Skeletal muscle satellite cell (primary cell): ENCODE data around the gene CHTF18.

Experiments
- H3K27me3 ChIP-seq: 2 replicates; pipeline ENCODE4 v1.7.0; 2013; ENCODE audit warnings: low read length; ENCODE audit not compliant: control insufficient read depth, insufficient read depth
- H3K36me3 ChIP-seq: 2 replicates; pipeline ENCODE4 v1.7.0; 2013; ENCODE audit warnings: mild to moderate bottlenecking, control low read depth, low read length; ENCODE audit not compliant: insufficient read depth
- H3K4me1 ChIP-seq: 2 replicates; pipeline ENCODE4 v1.7.0; 2013; ENCODE audit warnings: low read length; ENCODE audit not compliant: control insufficient read depth, insufficient read depth
- H3K4me2 ChIP-seq: 2 replicates; pipeline ENCODE4 v1.7.0; 2013; ENCODE audit warnings: mild to moderate bottlenecking, low read length
- H3K4me3 ChIP-seq: 2 replicates; pipeline ENCODE4 v1.7.0; 2013; ENCODE audit warnings: low read length
- H3K9ac ChIP-seq: 2 replicates; pipeline ENCODE4 v1.7.0; 2013; ENCODE audit warnings: mild to moderate bottlenecking, low read depth, low read length, moderate library complexity
- H3K9me3 ChIP-seq: replicated peaks from 2 replicates; pipeline ENCODE4 v1.7.0; 2013; ENCODE audit warnings: mild to moderate bottlenecking, control low read depth, low read length

CHTF18 gene

DNA sequence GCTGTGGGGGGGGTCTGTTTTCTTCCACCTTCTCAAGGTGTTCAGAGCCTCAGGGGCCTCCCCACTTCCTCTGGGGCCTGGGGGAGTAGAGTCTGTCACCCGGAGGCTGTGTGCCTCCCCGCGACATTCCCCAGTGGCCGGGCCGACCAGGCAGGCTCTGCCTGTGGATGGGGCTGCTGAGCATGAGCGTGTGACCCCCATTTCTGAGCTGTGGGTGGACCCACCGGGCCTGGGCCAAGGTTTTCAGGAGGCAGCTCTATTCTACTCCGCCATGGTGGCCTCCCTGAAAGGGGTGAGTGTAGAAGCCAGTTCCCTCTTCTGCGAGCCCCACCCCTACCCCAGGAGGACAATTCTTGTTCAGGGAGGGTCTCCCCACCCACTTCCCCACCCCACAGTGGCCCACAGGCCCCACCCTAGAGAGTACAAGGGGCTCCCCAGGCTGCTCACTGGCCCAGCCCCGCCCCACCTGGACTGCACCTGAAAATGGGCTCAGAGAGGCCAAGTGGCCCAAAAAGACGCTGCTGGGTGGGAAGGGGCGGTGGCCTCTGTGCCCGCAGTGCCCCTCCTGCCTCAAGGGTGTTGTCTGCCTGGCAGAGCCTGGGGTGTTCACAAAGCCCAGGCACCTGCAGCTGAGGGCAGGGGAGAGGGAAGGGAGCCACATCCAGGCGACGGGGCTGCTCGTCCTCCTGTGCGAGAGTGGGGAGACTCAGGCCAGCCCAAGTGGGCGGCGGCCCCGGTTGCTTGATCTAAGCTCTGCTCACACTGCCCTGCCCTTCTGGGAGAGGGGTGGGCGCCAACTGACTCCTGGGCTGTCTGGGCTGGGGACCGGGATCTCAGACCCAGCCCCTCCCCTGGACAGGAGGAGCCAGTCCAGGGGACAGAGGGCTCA, 26.6 kb upstream of the CHTF18 start:
- H3K27me3 ChIP-seq, result peaks cover 3% of the 10 kb centered on the region
- H3K4me3 ChIP-seq, result no peak overlapping the region
- peaks cover 6% of the 10 kb centered on the region for H3K4me1 ChIP-seq
- H3K9ac ChIP-seq, result no peak overlapping the region
- H3K4me2 ChIP-seq, result no peak overlapping the region
- H3K36me3 ChIP-seq, result no peaks in the 10 kb centered on the region
- H3K9me3 ChIP-seq, result no peaks in the 10 kb centered on the region

- Histone ChIP-seq H3K4me1 (peaks cover 6% of the 10 kb centered on the region), H3K27me3 (peaks cover 3% of the 10 kb centered on the region), H3K9me3 (no peaks in the 10 kb centered on the region), H3K4me3 (no peak overlapping the region), H3K4me2 (no peak overlapping the region), H3K36me3 (no peaks in the 10 kb centered on the region), H3K9ac (no peak overlapping the region)
These were observed 25.7 kb upstream of the CHTF18 start for GRCh38 chr16:762595-763268.

DNA sequence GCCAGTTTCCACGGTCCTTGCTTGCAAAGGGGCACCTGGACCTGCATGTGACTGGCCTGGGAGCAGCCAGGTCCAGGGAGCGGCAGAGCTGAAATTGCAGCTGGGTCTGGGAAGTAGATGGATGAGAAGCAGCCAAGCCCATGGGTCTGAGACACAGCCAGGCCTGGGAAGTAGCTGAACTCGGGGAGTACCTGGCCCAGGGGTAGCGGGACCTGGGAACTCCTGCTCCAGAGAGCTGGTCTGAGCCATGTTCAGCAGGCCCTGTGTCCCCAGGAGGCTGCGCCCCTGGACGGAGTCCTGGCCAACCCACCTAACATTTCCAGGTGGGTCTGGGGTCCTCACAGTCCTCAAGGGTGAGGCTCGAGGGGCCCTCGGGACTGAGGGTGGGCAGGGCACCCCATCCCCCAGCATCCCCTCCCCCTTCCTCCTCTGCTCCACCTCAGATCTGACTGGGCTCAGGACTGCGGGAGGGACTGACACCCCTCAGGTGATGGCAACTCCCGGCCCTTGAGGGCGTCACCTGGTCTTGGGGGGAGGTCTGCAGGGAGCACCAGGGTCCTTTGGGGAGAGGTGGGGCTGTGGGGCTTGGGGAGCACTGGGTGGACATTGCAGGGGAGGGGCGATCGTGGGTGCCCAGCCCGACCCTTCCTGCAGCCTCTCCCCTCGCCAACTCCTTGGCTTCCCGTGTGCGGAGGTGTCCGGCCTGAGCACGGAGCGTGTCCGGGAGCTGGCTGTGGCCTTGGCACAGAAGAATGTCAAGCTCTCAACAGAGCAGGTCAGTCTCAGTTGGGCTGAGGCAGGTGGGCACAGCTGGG, 24.8 kb upstream of the CHTF18 start:
- Histone ChIP-seq H3K4me3 (no peak overlapping the region), H3K4me2 (no peak overlapping the region), H3K4me1 (peaks cover 6% of the 10 kb centered on the region), H3K9ac (no peak overlapping the region), H3K36me3 (no peaks in the 10 kb centered on the region), H3K9me3 (no peaks in the 10 kb centered on the region), H3K27me3 (peaks cover 3% of the 10 kb centered on the region)

GRCh38 chr16:764184-764750, 24.2 kb upstream of the CHTF18 start:
- H3K36me3 ChIP-seq, result no peaks in the 10 kb centered on the region
- H3K4me1 ChIP-seq, result peaks cover 6% of the 10 kb centered on the region
- H3K27me3 ChIP-seq, result peaks cover 3% of the 10 kb centered on the region
- H3K4me2 ChIP-seq, result no peak overlapping the region
- no peak overlapping the region for H3K4me3 ChIP-seq
- no peaks in the 10 kb centered on the region for H3K9me3 ChIP-seq
- no peak overlapping the region for H3K9ac ChIP-seq

DNA sequence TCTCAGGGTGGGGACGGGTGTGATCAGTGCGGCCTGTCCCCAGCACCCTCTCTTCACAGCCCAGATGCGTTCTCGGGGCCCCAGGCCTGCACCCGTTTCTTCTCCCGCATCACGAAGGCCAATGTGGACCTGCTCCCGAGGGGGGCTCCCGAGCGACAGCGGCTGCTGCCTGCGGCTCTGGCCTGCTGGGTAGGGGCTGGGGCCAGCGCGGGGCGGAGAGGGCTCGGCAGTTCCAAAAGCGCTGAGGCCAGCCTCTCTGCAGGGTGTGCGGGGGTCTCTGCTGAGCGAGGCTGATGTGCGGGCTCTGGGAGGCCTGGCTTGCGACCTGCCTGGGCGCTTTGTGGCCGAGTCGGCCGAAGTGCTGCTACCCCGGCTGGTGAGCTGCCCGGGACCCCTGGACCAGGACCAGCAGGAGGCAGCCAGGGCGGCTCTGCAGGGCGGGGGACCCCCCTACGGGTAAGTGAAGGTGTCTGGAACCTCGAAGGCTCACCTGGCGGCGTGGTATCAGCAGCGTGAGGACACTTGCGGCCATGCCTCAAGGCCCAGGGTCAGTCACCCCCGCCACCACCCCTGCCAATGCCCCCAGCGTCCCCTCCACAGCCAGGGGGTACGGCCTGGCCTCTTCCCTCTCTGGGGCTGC, 23.5 kb upstream of the CHTF18 start:
- Histone ChIP-seq H3K9ac (no peak overlapping the region), H3K4me3 (no peak overlapping the region), H3K36me3 (no peaks in the 10 kb centered on the region), H3K4me1 (peaks cover 6% of the 10 kb centered on the region), H3K27me3 (peaks cover 3% of the 10 kb centered on the region), H3K4me2 (no peak overlapping the region), H3K9me3 (no peaks in the 10 kb centered on the region)

DNA sequence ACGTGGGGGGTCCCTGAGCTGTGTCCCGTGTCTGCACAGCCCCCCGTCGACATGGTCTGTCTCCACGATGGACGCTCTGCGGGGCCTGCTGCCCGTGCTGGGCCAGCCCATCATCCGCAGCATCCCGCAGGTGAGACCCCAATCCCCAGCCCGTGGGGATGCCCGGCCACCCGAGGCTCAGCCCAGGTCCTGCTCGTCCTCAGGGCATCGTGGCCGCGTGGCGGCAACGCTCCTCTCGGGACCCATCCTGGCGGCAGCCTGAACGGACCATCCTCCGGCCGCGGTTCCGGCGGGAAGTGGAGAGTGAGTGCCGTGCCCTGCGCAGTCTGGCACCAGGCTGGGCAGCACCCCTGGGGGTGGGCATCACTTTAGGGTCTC, 22.9 kb upstream of the CHTF18 start:
- H3K27me3 ChIP-seq, result peaks cover 3% of the 10 kb centered on the region
- no peak overlapping the region for H3K4me2 ChIP-seq
- peaks cover 5% of the 10 kb centered on the region for H3K4me1 ChIP-seq
- no peaks in the 10 kb centered on the region for H3K9me3 ChIP-seq
- no peaks in the 10 kb centered on the region for H3K36me3 ChIP-seq
- no peak overlapping the region for H3K9ac ChIP-seq
- no peak overlapping the region for H3K4me3 ChIP-seq

GRCh38 chr16:766008-766819, 22.2 kb upstream of the CHTF18 start:
- no peaks in the 10 kb centered on the region for H3K4me1 ChIP-seq
- H3K4me3 ChIP-seq, result no peak overlapping the region
- H3K36me3 ChIP-seq, result no peaks in the 10 kb centered on the region
- no peak overlapping the region for H3K9ac ChIP-seq
- H3K9me3 ChIP-seq, result no peaks in the 10 kb centered on the region
- no peak overlapping the region for H3K4me2 ChIP-seq
- H3K27me3 ChIP-seq, result no peaks in the 10 kb centered on the region

DNA sequence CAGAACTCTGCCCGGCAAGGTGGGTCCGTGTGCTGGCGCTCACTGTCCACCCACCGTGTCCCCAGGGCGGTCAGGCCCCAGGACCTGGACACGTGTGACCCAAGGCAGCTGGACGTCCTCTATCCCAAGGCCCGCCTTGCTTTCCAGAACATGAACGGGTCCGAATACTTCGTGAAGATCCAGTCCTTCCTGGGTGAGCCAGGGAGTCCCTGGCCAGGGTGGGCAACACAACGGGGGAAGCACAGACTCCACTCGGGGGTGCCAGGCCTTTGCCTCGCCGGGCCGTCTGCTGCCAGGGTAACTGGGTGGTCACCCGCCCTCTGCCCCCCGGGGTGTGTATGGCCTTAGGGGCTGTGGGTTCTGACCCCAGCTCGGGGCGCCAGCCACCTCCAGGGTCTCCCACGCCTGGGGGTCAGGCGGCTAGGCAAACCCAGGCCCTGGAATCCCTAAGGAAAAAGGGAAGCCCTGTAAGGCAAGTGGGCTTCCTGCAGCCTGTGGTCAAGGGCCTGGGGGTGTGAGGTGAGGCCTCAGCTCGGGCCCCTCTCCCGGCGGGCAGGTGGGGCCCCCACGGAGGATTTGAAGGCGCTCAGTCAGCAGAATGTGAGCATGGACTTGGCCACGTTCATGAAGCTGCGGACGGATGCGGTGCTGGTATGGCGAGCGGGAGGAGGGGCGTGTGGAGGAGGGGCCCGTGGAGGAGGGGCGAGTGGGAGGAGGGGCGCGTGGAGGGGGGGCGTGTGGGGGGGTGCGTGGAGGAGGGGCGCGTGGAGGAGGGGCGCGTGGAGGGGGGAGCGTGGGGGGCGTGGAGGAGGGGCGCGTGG, 21.4 kb upstream of the CHTF18 start:
- no peaks in the 10 kb centered on the region for H3K27me3 ChIP-seq
- no peaks in the 10 kb centered on the region for H3K9me3 ChIP-seq
- no peak overlapping the region for H3K4me2 ChIP-seq
- no peak overlapping the region for H3K9ac ChIP-seq
- H3K4me1 ChIP-seq, result no peaks in the 10 kb centered on the region
- H3K4me3 ChIP-seq, result no peak overlapping the region
- no peaks in the 10 kb centered on the region for H3K36me3 ChIP-seq

DNA sequence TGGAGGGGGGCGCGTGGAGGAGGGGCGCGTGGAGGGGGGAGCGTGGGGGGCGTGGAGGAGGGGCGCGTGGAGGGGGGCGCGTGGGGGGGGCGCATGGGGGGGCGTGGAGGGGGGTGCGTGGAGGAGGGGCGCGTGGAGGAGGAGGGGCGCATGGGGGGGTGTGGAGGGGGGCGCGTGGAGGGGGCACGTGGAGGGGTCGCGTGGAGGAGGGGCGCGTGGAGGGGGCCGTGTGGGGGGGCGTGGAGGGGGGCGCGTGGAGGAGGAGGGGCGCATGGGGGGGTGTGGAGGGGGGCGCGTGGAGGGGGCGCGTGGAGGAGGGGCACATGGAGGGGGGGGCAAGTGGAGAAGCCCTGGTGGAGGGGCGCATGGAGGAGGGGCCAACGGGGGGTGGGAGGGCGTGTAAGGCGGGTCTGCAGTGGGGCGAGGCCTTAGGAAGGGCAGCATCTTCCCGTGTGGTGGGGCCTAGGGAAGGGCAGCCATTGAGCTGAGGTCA, 20.6 kb upstream of the CHTF18 start:
- no peaks in the 10 kb centered on the region for H3K27me3 ChIP-seq
- no peak overlapping the region for H3K4me2 ChIP-seq
- H3K9me3 ChIP-seq, result no peaks in the 10 kb centered on the region
- H3K36me3 ChIP-seq, result no peaks in the 10 kb centered on the region
- no peaks in the 10 kb centered on the region for H3K4me1 ChIP-seq
- no peak overlapping the region for H3K9ac ChIP-seq
- H3K4me3 ChIP-seq, result no peak overlapping the region

- Histone ChIP-seq H3K4me3 (no peak overlapping the region), H3K36me3 (no peaks in the 10 kb centered on the region), H3K4me1 (no peaks in the 10 kb centered on the region), H3K4me2 (no peak overlapping the region), H3K9ac (no peak overlapping the region), H3K27me3 (no peaks in the 10 kb centered on the region), H3K9me3 (no peaks in the 10 kb centered on the region)
These were observed 20.0 kb upstream of the CHTF18 start for GRCh38 chr16:768428-768827.
